Erythroblast (primary cell): ENCODE results near the gene SIKE1.

Experiments
- GATA1 ChIP-seq: IDR thresholded peaks from 2 replicates; pipeline ENCODE4 v1.6.1; 2011; ENCODE audit warnings: low read depth, mild to moderate bottlenecking, control low read depth, low read length, moderate library complexity
- POLR2A ChIP-seq: IDR thresholded peaks from 2 replicates; pipeline ENCODE4 v1.6.1; 2011; ENCODE audit warnings: mild to moderate bottlenecking, low read length

- no peak for TF ChIP-seq POLR2A
- TF ChIP-seq GATA1: no peak
Observed at GRCh38 chr1:114819869-114820268, 39.4 kb upstream of the SIKE1 start.
